ENCODE data around the gene HCK.

DNA sequence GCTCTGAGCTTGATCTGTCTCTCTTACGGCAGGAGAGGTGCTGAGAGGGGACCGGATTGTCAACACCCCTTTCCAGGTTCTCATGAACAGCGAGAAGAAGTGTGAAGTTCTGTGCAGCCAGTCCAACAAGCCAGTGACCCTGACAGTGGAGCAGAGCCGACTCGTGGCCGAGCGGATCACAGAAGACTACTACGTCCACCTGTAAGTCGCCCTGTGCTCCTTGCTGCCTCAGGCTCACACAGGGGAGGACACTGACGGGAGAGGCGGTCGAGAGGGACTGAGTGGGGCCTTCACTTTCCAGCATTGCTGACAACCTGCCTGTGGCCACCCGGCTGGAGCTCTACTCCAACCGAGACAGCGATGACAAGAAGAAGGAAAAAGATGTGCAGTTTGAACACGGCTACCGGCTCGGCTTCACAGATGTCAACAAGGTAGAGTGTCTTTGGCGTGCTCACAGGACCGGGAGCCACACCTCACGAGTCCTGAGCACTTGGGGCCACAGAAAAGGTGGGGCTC is 89.5 kb downstream of the HCK start:
- TF ChIP-seq, protein P1, sequence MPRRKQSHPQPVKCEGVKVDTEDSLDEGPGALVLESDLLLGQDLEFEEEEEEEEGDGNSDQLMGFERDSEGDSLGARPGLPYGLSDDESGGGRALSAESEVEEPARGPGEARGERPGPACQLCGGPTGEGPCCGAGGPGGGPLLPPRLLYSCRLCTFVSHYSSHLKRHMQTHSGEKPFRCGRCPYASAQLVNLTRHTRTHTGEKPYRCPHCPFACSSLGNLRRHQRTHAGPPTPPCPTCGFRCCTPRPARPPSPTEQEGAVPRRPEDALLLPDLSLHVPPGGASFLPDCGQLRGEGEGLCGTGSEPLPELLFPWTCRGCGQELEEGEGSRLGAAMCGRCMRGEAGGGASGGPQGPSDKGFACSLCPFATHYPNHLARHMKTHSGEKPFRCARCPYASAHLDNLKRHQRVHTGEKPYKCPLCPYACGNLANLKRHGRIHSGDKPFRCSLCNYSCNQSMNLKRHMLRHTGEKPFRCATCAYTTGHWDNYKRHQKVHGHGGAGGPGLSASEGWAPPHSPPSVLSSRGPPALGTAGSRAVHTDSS (tag by site-specific recombination; IDR thresholded peaks at IDR 0.05) = no peak
- TF ChIP-seq ZBTB21 (tag by site-specific recombination; IDR thresholded peaks at IDR 0.05) (no peak), CTCF (tag by site-specific recombination; IDR thresholded peaks at IDR 0.05) (no peak), ZNF274 (IDR thresholded peaks at IDR 0.05; ENCODE audit: low read length) (no peak), ZNF274 (tag by site-specific recombination; IDR thresholded peaks at IDR 0.05; ENCODE audit: borderline replicate concordance) (no peak), YY1 (tag by site-specific recombination; IDR thresholded peaks at IDR 0.05) (no peak), PBX3 (CRISPR knock-in tag; IDR thresholded peaks at IDR 0.05) (no peak), ZNF707 (tag by site-specific recombination; IDR thresholded peaks at IDR 0.05) (no peak), SCRT2 (tag by site-specific recombination; IDR thresholded peaks at IDR 0.05) (no peak), ZNF768 (tag by site-specific recombination; IDR thresholded peaks at IDR 0.05) (no peak)
- TF ChIP-seq, protein P2, sequence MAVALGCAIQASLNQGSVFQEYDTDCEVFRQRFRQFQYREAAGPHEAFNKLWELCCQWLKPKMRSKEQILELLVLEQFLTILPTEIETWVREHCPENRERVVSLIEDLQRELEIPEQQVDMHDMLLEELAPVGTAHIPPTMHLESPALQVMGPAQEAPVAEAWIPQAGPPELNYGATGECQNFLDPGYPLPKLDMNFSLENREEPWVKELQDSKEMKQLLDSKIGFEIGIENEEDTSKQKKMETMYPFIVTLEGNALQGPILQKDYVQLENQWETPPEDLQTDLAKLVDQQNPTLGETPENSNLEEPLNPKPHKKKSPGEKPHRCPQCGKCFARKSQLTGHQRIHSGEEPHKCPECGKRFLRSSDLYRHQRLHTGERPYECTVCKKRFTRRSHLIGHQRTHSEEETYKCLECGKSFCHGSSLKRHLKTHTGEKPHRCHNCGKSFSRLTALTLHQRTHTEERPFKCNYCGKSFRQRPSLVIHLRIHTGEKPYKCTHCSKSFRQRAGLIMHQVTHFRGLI (tag by site-specific recombination; IDR thresholded peaks at IDR 0.05) = no peak
- TF ChIP-seq, protein P3, sequence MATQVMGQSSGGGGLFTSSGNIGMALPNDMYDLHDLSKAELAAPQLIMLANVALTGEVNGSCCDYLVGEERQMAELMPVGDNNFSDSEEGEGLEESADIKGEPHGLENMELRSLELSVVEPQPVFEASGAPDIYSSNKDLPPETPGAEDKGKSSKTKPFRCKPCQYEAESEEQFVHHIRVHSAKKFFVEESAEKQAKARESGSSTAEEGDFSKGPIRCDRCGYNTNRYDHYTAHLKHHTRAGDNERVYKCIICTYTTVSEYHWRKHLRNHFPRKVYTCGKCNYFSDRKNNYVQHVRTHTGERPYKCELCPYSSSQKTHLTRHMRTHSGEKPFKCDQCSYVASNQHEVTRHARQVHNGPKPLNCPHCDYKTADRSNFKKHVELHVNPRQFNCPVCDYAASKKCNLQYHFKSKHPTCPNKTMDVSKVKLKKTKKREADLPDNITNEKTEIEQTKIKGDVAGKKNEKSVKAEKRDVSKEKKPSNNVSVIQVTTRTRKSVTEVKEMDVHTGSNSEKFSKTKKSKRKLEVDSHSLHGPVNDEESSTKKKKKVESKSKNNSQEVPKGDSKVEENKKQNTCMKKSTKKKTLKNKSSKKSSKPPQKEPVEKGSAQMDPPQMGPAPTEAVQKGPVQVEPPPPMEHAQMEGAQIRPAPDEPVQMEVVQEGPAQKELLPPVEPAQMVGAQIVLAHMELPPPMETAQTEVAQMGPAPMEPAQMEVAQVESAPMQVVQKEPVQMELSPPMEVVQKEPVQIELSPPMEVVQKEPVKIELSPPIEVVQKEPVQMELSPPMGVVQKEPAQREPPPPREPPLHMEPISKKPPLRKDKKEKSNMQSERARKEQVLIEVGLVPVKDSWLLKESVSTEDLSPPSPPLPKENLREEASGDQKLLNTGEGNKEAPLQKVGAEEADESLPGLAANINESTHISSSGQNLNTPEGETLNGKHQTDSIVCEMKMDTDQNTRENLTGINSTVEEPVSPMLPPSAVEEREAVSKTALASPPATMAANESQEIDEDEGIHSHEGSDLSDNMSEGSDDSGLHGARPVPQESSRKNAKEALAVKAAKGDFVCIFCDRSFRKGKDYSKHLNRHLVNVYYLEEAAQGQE (tag by site-specific recombination; IDR thresholded peaks at IDR 0.05) = no peak

Data from HEK293 (cell line).